Cardiac muscle cell (in vitro differentiated cells and primary cell): Measurements from ENCODE around the gene SOCS2. TPM values are rescaled to one million over a fixed set of nuclear protein-coding genes. Genes with fewer than 3 reads are reported as not detected.
A peak's percentile ranks its signal among the peaks of the same experiment; 100 is the strongest.

Experiments
- DNase-seq, 2 donors: peaks; one replicate each; pipeline versions ENCODE4 v3.0.0 to v3.0.0-alpha.2; 2010 to 2017; ENCODE audit warnings: low read depth in 1 of 2, low spot score in 1 of 2
- H3K27ac ChIP-seq: fragments of 200-600 bp; sonication (generic); 2 replicates; pipeline ENCODE4 v1.5.1; 2016
- H3K27me3 ChIP-seq: fragments of 200-600 bp; sonication (generic); 2 replicates; pipeline ENCODE4 v1.6.0; 2016; ENCODE audit warnings: control low read depth
- H3K36me3 ChIP-seq: fragments of 200-600 bp; sonication (generic); 2 replicates; pipeline ENCODE4 v1.5.1; 2016; ENCODE audit warnings: control low read depth
- H3K4me1 ChIP-seq: fragments of 200-600 bp; sonication (generic); 2 replicates; pipeline ENCODE4 v1.8.1; 2017; ENCODE audit warnings: low read depth, mild to moderate bottlenecking, mixed run types
- H3K4me3 ChIP-seq: fragments of 200-600 bp; sonication (generic); 2 replicates; pipeline ENCODE4 v1.5.1; 2016; ENCODE audit warnings: mild to moderate bottlenecking
- H3K9me3 ChIP-seq: fragments of 200-600 bp; sonication (generic); 2 replicates; pipeline ENCODE4 v1.5.1; 2017; ENCODE audit warnings: low read depth, mild to moderate bottlenecking, control low read depth
- CTCF ChIP-seq: IDR thresholded peaks from 2 replicates; pipeline ENCODE4 v1.5.1; 2012; ENCODE audit warnings: low read depth, mild to moderate bottlenecking, low read length
- polyA plus RNA-seq: library from polyadenylated mRNA; unstranded; fragments of >200 nt; fragmentation: Nextera tagmentation; extraction: Ambion mirVana; gene quantifications from 2 replicates; pipeline ENCODE4 v1.2.1, GENCODE V29; 2016
- total RNA-seq: library from RNA; depleted of rRNA; stranded (reverse); fragments of >200 nt; gene quantifications from 2 replicates; pipeline ENCODE4 v1.2.3, GENCODE V29; 2016

The SOCS2 gene
- total and polyA plus RNA-seq, 2 experiments from 2014 or later: 19.7 to 40.7 TPM

- Histone ChIP-seq H3K36me3 (no peaks in the 10 kb centered on the region), H3K27ac (peak overlapping the region; percentile 80), H3K27me3 (no peaks in the 10 kb centered on the region)
These were observed 2.6 kb upstream of the SOCS2 start for GRCh38 chr12:93569656-93570551.

GRCh38 chr12:93570552-93571364, 1.7 kb upstream of the SOCS2 start:
- Histone ChIP-seq H3K4me3 (peak overlapping the region; percentile 62), H3K36me3 (no peaks in the 10 kb centered on the region), H3K27ac (peak overlapping the region; percentile 80), H3K27me3 (no peaks in the 10 kb centered on the region), H3K4me1 (peaks cover 3% of the 10 kb centered on the region), H3K9me3 (no peaks in the 10 kb centered on the region)
- peak; percentile 97 to 98 for DNase-seq
- no peak for TF ChIP-seq CTCF

More at GRCh38 chr12:93569656-93570551, 2.6 kb upstream of the SOCS2 start:
- peak; percentile 78 for TF ChIP-seq CTCF
- DNase-seq: peak; percentile 93 to 94
- Histone ChIP-seq H3K9me3 (no peaks in the 10 kb centered on the region), H3K4me1 (peaks cover 3% of the 10 kb centered on the region), H3K4me3 (peak overlapping the region; percentile 62)

- peak; percentile 57 to 77 for DNase-seq
- Histone ChIP-seq H3K4me1 (peaks cover 3% of the 10 kb centered on the region), H3K9me3 (no peaks in the 10 kb centered on the region), H3K36me3 (peaks cover 4% of the 10 kb centered on the region), H3K4me3 (peak overlapping the region; percentile 62), H3K27ac (peak overlapping the region; percentile 80), H3K27me3 (no peaks in the 10 kb centered on the region)
- TF ChIP-seq CTCF: peak; percentile 29
These were observed 1.0 kb upstream of the SOCS2 start for GRCh38 chr12:93571365-93571924.

- peaks cover 3% of the 10 kb centered on the region for H3K4me1 ChIP-seq
- H3K4me3 ChIP-seq: peak overlapping the region; percentile 62
- TF ChIP-seq CTCF: no peak
- peak; percentile 48 to 74 for DNase-seq
- H3K9me3 ChIP-seq: no peaks in the 10 kb centered on the region
- H3K27me3 ChIP-seq: no peaks in the 10 kb centered on the region
- no peak overlapping the region for H3K27ac ChIP-seq
- peaks cover 6% of the 10 kb centered on the region for H3K36me3 ChIP-seq
These were observed 457 bp downstream of the SOCS2 start for GRCh38 chr12:93572712-93573551.
